GM23248 (cell line): ENCODE measurements around the gene CEP95.

ENCODE experiments used
- EZH2 ChIP-seq: fragments of 200-600 bp; sonication (generic); IDR thresholded peaks from 2 replicates; pipeline ENCODE4 v1.6.1; 2018; ENCODE audit warnings: antibody characterized with exemption, mild to moderate bottlenecking; ENCODE audit not compliant: insufficient read depth, poor library complexity, severe bottlenecking
- EZH2phosphoT487 ChIP-seq: fragments of 200-600 bp; sonication (generic); IDR thresholded peaks from 2 replicates; pipeline ENCODE4 v1.6.1; 2018; ENCODE audit warnings: antibody characterized with exemption, moderate library complexity, mild to moderate bottlenecking, low read depth; ENCODE audit not compliant: insufficient read depth

- TF ChIP-seq EZH2phosphoT487: no peak
- TF ChIP-seq EZH2: no peak
Observed at GRCh38 chr17:64466019-64466735, 40.6 kb upstream of the CEP95 start.
